Brain microvascular endothelial cell (primary cell): ENCODE measurements around the gene PDXDC1.
"Not testable (repeated sequence)": the region's sequence is repeated elsewhere in the genome, so short reads cannot be mapped to it uniquely, and the experiment has no call there.

Experiments used
- DNase-seq: peaks from one replicate; pipeline ENCODE4 v3.0.0-alpha.2; 2020
- H3K27ac ChIP-seq: fragments of 250-450 bp; sonication (Bioruptor Pico); 2 replicates; pipeline ENCODE4 v1.5.1; 2020; ENCODE audit warnings: mild to moderate bottlenecking, moderate library complexity
- H3K27me3 ChIP-seq: fragments of 250-450 bp; sonication (Bioruptor Pico); replicated peaks from 2 replicates; pipeline ENCODE4 v1.5.1; 2020; ENCODE audit warnings: mild to moderate bottlenecking
- H3K36me3 ChIP-seq: fragments of 250-450 bp; sonication (Bioruptor Pico); replicated peaks from 2 replicates; pipeline ENCODE4 v1.5.1; 2020; ENCODE audit warnings: mild to moderate bottlenecking
- H3K4me3 ChIP-seq: 2 replicates; pipeline ENCODE4 v1.5.1; 2011; ENCODE audit warnings: low read depth, mild to moderate bottlenecking, control low read depth, low read length, moderate library complexity
- in situ Hi-C: cut with HindIII; loops from 2 replicates; pipeline ENCODE4 v1.10.0; 2017; ENCODE audit warnings: low sequenced_read_pairs, low pct_ligation_motif_present

PDXDC1 gene

DNA sequence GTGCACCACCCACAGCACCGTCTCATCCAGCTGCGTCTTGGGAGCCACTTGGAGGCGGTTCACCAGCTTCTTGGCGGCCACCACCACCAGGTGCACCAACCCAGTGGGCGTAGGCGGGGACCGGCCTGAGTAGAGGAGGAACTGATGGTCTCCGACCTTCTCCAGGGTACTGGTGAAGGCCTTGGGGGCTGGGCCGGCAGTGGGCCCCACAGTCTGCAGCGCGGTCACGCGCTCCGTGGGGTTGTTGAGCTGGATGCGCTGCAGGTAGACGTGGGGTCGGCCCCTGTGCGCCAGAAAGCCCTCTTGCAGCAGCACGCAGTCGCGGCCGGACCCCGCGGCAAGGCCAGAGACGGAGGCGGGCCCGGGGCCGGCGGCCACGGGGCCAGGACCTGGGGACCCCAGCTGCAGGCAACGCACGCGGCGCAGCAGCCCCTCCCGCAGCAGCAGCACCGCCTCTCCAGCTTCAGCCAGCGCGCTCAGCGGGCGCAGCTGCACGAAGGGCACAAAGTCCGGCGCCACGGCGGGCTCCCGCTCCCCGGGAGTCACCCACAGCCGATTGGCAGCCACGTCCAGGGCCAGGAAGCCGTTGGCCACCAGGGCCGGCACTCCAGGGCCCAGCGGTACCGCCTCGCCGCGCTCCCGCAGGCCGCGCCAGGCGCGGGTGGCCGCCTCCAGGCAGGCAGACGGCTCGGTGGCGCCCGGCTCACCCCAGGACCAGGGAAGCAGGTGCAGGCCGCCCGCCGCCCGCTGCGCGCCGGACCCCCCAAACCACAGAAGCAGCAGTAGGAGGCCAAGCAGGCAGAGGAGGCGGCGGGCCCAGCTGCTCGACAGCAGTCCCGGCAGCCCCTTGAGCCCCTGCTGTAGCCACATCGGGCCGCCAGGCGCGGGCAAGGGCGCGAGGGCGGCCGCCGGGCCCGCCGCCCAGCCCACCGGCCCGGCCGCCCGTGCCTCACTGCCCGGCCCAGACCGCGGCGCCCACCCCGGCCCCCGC lies 14.8 kb downstream of the PDXDC1 start:
- H3K4me3 ChIP-seq, H3K27me3 ChIP-seq, DNase-seq, H3K36me3 ChIP-seq, H3K27ac ChIP-seq, in situ Hi-C loops: not testable (repeated sequence)

GRCh38 chr16:14993277-14994151 lies 18.7 kb downstream of the PDXDC1 start:
- H3K27ac ChIP-seq, H3K36me3 ChIP-seq, H3K27me3 ChIP-seq, in situ Hi-C loops, DNase-seq, H3K4me3 ChIP-seq: not testable (repeated sequence)

- in situ Hi-C loops, H3K27me3 ChIP-seq, H3K36me3 ChIP-seq, H3K27ac ChIP-seq, H3K4me3 ChIP-seq: not testable (repeated sequence)
- DNase-seq = peak; percentile 57
Observed at GRCh38 chr16:14996702-14997101, 21.9 kb downstream of the PDXDC1 start.

GRCh38 chr16:14998300-14998699 lies 23.5 kb downstream of the PDXDC1 start:
- H3K27me3 ChIP-seq, H3K27ac ChIP-seq, H3K4me3 ChIP-seq, in situ Hi-C loops, H3K36me3 ChIP-seq, DNase-seq: not testable (repeated sequence)

- peaks cover 11% of the 10 kb centered on the region for H3K36me3 ChIP-seq
- DNase-seq, H3K27ac ChIP-seq, H3K4me3 ChIP-seq, H3K27me3 ChIP-seq, in situ Hi-C loops: not testable (repeated sequence)
Observed at GRCh38 chr16:14999845-15000244, 25.0 kb downstream of the PDXDC1 start.

GRCh38 chr16:15002448-15002847 lies 27.6 kb downstream of the PDXDC1 start:
- H3K4me3 ChIP-seq, H3K27me3 ChIP-seq, DNase-seq, H3K27ac ChIP-seq, in situ Hi-C loops: not testable (repeated sequence)
- peaks cover 15% of the 10 kb centered on the region for H3K36me3 ChIP-seq

DNA sequence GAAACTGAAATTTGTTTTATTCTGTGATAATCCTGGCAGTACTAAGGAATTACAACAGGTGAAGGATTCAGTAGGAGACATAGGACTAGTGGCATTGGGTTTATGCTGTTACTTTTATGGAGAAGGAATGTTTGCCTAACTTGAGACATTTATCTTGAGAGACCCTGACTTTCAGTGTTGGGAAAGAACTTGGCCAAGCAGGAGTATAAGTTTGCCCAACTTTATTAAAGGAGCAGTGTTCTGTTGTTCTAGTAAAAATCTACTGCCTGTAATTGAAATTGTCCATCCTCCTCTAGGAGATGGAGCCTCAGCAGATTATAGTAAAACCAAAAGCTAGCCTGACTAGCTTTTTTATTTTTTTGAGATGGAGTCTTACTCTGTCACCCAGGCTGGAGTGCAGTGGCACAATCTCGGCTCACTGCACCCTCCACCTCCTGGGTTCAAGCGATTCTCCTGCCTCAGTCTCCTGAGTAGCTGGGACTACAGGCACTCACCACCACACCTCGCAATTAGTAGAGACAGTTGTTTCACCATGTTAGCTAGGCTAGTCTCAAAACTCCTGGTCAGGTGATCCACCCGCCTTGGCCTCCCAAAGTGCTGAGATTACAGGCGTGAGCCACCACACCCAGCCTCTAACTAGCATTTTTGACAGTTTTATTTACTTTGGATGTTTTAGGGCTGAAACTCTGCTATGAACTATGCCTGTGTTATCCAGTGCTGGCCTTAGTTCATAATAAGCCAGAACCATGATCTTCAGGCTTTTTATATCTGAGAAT lies 30.7 kb downstream of the PDXDC1 start:
- in situ Hi-C loops, DNase-seq, H3K27ac ChIP-seq, H3K27me3 ChIP-seq, H3K4me3 ChIP-seq: not testable (repeated sequence)
- H3K36me3 ChIP-seq = peaks cover 15% of the 10 kb centered on the region

DNA sequence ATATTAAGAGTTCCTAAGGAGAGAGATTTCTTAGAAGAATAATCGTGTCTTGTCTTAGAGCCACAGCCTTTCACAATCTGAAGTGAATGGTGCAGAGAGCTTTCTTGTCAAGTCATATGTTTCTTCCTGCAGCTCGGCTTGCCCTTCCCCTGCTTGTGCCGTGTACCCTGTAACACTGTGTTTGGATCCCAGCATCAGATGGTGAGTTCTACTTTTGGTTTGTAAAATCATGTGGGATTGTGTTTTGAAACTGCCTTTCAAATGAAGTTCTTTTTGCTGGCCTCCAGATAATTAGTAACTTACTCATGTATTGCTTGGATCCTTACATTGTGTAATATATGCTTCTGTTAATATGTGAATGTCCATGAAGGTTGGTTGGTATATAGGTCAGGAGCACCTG lies 33.8 kb downstream of the PDXDC1 start:
- H3K27ac ChIP-seq, DNase-seq, H3K4me3 ChIP-seq, H3K27me3 ChIP-seq, in situ Hi-C loops: not testable (repeated sequence)
- H3K36me3 ChIP-seq = peaks cover 15% of the 10 kb centered on the region

- H3K27ac ChIP-seq, H3K27me3 ChIP-seq, DNase-seq, in situ Hi-C loops, H3K4me3 ChIP-seq: not testable (repeated sequence)
- peaks cover 14% of the 10 kb centered on the region for H3K36me3 ChIP-seq
Observed at GRCh38 chr16:15012941-15013340, 38.1 kb downstream of the PDXDC1 start.

DNA sequence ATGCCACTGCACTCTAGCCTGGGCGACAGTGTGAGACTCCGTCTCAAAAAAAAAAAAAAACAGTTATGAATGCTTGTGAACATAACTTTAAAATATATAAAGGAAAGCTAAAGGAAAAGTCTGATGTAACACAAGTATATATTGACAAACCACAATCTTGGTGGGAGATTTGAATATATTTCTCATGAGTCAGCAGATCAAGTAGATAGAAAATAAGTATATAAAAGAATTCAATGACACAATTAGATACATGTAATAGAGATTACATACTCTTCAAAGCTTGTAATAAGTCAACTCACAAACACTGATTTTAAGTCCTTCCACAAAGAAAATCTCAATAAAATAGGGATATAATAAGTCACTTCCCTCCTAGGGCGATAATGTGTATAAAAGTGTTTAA lies 40.8 kb downstream of the PDXDC1 start:
- in situ Hi-C loops, H3K27me3 ChIP-seq, H3K4me3 ChIP-seq, H3K27ac ChIP-seq, DNase-seq: not testable (repeated sequence)
- peaks cover 16% of the 10 kb centered on the region for H3K36me3 ChIP-seq

DNA sequence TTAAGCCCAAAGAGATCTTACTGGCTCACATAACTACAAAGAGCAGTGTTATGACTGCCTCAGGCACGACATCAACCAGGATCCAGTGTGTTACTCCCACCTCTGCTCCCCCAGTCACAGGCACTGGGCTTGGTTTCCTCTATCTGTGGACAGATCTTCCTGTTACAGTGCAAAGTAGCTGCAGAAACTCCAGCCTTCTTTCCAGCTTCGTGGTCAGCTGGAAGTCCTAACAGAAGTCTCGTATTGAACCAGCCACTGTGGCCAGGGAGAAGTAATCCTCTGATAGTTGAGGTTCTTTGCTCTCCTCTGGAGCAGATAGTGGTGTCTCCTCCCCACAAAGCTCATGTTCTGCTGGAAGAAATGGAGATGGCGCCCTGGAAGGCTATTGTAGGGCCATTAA lies 41.5 kb downstream of the PDXDC1 start:
- peaks cover 16% of the 10 kb centered on the region for H3K36me3 ChIP-seq
- H3K4me3 ChIP-seq, in situ Hi-C loops, DNase-seq, H3K27me3 ChIP-seq: not testable (repeated sequence)
- H3K27ac ChIP-seq = peak overlapping the region; percentile 10

- Histone ChIP-seq H3K27ac (peak overlapping the region; percentile 62), H3K36me3 (peaks cover 16% of the 10 kb centered on the region)
- H3K4me3 ChIP-seq, H3K27me3 ChIP-seq, in situ Hi-C loops: not testable (repeated sequence)
- peak; percentile 68 for DNase-seq
Observed at GRCh38 chr16:15016951-15017580, 42.2 kb downstream of the PDXDC1 start.

DNA sequence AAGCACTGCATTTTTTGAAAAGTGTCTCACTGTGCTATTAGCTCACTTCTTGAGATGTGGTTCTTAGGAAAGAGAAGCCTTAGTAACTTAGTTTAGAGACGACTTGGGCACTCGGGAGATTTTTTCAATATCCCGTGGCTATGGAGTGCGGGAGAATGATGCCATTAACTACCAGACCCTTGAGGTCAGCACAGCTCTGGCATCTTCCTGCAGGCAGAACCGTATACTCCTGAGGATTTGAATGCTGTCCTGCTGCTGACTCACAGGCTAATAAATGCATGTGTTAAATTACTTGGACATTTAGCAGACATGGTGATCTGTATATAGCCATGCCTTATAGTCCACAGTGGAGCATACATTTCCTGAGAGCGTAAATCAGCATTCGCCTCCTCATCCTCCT lies 46.6 kb downstream of the PDXDC1 start:
- in situ Hi-C loops, H3K27me3 ChIP-seq, DNase-seq, H3K27ac ChIP-seq, H3K4me3 ChIP-seq: not testable (repeated sequence)
- peaks cover 25% of the 10 kb centered on the region for H3K36me3 ChIP-seq
